Esophagus squamous epithelium (tissue), 5 donors: ENCODE data around the gene TUBGCP3. TPM values are rescaled to one million over a fixed set of nuclear protein-coding genes. Genes with fewer than 3 reads are reported as not detected.

Source experiments
- DNase-seq: peaks from one replicate; lab custom pipeline; 2025; lab: John Stamatoyannopoulos, UW
- H3K27ac ChIP-seq, 4 donors: fragments of 200-600 bp; sonication (generic); one replicate each; pipeline ENCODE4 v1.5.1; 2016 to 2019; ENCODE audit warnings: mild to moderate bottlenecking in 1 of 4
- H3K27me3 ChIP-seq, 4 donors: fragments of 200-600 bp; sonication (generic); 1 replicate in 3 of 4; 2 replicates in 1 of 4; pipeline versions ENCODE4 v1.5.1 to v1.6.0; 2017 to 2021; ENCODE audit warnings: antibody characterized with exemption in 1 of 4
- H3K36me3 ChIP-seq, 3 donors: fragments of 200-600 bp; sonication (generic); one replicate each; pipeline ENCODE4 v1.5.1; 2016 to 2019
- H3K4me1 ChIP-seq, 3 donors: fragments of 200-600 bp; sonication (generic); one replicate each; pipeline ENCODE4 v1.5.1; 2017 to 2019
- H3K4me3 ChIP-seq, 4 donors: fragments of 200-600 bp; sonication (generic); 1 replicate in 3 of 4; 2 replicates in 1 of 4; pipeline ENCODE4 v1.5.1; 2016 to 2019; ENCODE audit warnings: mild to moderate bottlenecking in 2 of 4, moderate library complexity in 1 of 4
- H3K9me3 ChIP-seq, 3 donors: fragments of 200-600 bp; sonication (generic); one replicate each; pipeline ENCODE4 v1.5.1; 2016 to 2019
- CTCF ChIP-seq, 6 experiments: fragments of 450-650 bp in 4 of 6; fragments of 200-600 bp in 2 of 6; sonication (generic) in 2 of 6; IDR thresholded peaks; one replicate each; pipeline ENCODE4 v1.5.1; 2016 to 2019; ENCODE audit warnings: antibody characterized with exemption in 6 of 6, mild to moderate bottlenecking in 4 of 6, moderate library complexity in 4 of 6
- POLR2A ChIP-seq, 4 donors: fragments of 450-650 bp; IDR thresholded peaks; one replicate each; pipeline ENCODE4 v1.6.1; 2017; ENCODE audit warnings: antibody characterized with exemption in 4 of 4, mild to moderate bottlenecking in 4 of 4, moderate library complexity in 3 of 4
- WGBS, 2 donors: methylation state at CpG; one replicate each; pipeline ENCODE4 v1.1.5; 2018; 5-methylcytosine and 5-hydroxymethylcytosine counted together
- intact Hi-C: fragments of 100-400 bp; cut with DNase I; formaldehyde crosslinking; loops from one replicate; pipeline ENCODE4 v1.15.0; 2022
- total RNA-seq, 4 donors: library from RNA; depleted of rRNA; stranded (reverse); fragments of >200 nt; gene quantifications; one replicate each; pipeline ENCODE4 v1.1.0, GENCODE V29; 2016
- donor health status: DM: yes; HTN: yes; CAD: no.

The TUBGCP3 gene
- total RNA-seq, 4 donors from 2014 or later, result 12.9 to 29.4 (median 18.9) TPM

GRCh38 chr13:112441779-112442310, 146.1 kb downstream of the TUBGCP3 start:
- intact Hi-C loops, result no loop called here
- peaks cover 0 to 75% (median 0%) of the 10 kb centered on the region in 4 donors for H3K27me3 ChIP-seq
- TF ChIP-seq CTCF (IDR thresholded peaks at IDR 0.05), result no peak
- no peak for TF ChIP-seq POLR2A (IDR thresholded peaks at IDR 0.05)
- peaks cover 0 to 14% (median 4%) of the 10 kb centered on the region in 3 donors for H3K9me3 ChIP-seq
- no peaks in the 10 kb centered on the region for H3K36me3 ChIP-seq
- no peak overlapping the region for H3K4me3 ChIP-seq
- H3K27ac ChIP-seq, result no peak overlapping the region
- H3K4me1 ChIP-seq, result peaks cover 0 to 12% (median 0%) of the 10 kb centered on the region in 3 donors
- WGBS, 2 donors, result 80 to 90% methylated on average over 4 to 6 of the region's 19 CpGs
- no peak for DNase-seq

- no peak for TF ChIP-seq POLR2A (IDR thresholded peaks at IDR 0.05)
- no peak for TF ChIP-seq CTCF (IDR thresholded peaks at IDR 0.05)
- intact Hi-C loops, result no loop called here
- no peaks in the 10 kb centered on the region for H3K36me3 ChIP-seq
- peaks cover 0 to 14% (median 4%) of the 10 kb centered on the region in 3 donors for H3K9me3 ChIP-seq
- no peak overlapping the region for H3K4me3 ChIP-seq
- no peak overlapping the region for H3K27ac ChIP-seq
- peaks cover 0 to 69% (median 0%) of the 10 kb centered on the region in 4 donors for H3K27me3 ChIP-seq
- DNase-seq, result no peak
- WGBS, 2 donors, result 86 to 89% methylated on average over 9 to 11 of the region's 17 CpGs
- H3K4me1 ChIP-seq, result peaks cover 0 to 12% (median 0%) of the 10 kb centered on the region in 3 donors
Measured at GRCh38 chr13:112441226-112441625, 146.7 kb downstream of the TUBGCP3 start.

GRCh38 chr13:112438515-112438914, 149.4 kb downstream of the TUBGCP3 start:
- Histone ChIP-seq H3K36me3 (no peaks in the 10 kb centered on the region), H3K27me3 (peaks cover 0 to 42% (median 0%) of the 10 kb centered on the region in 4 donors), H3K27ac (no peak overlapping the region), H3K9me3 (peaks cover 0 to 14% (median 4%) of the 10 kb centered on the region in 3 donors), H3K4me3 (no peak overlapping the region), H3K4me1 (peaks cover 0 to 5% (median 0%) of the 10 kb centered on the region in 3 donors)
- no peak for DNase-seq
- intact Hi-C loops, result no loop called here
- 75 to 80% methylated on average over 2 of the region's 2 CpGs for WGBS, 2 donors
- TF ChIP-seq POLR2A (IDR thresholded peaks at IDR 0.05) (no peak), CTCF (IDR thresholded peaks at IDR 0.05) (no peak)

GRCh38 chr13:112438094-112438493, 149.9 kb downstream of the TUBGCP3 start:
- Histone ChIP-seq H3K27ac (no peak overlapping the region), H3K36me3 (no peaks in the 10 kb centered on the region), H3K9me3 (peaks cover 0 to 14% (median 4%) of the 10 kb centered on the region in 3 donors), H3K4me1 (peaks cover 0 to 1% (median 0%) of the 10 kb centered on the region in 3 donors), H3K27me3 (peaks cover 0 to 38% (median 0%) of the 10 kb centered on the region in 4 donors), H3K4me3 (no peak overlapping the region)
- TF ChIP-seq CTCF (IDR thresholded peaks at IDR 0.05) (no peak), POLR2A (IDR thresholded peaks at IDR 0.05) (no peak)
- DNase-seq, result no peak
- WGBS, 2 donors, result 75 to 93% methylated on average over 1 of the region's 1 CpG
- intact Hi-C loops, result no loop called here

GRCh38 chr13:112435973-112436372, 152.0 kb downstream of the TUBGCP3 start:
- DNase-seq, result no peak
- 81% methylated on average over 6 to 9 of the region's 9 CpGs for WGBS, 2 donors

More at GRCh38 chr13:112435973-112436372, 152.0 kb downstream of the TUBGCP3 start:
- no peaks in the 10 kb centered on the region for H3K4me1 ChIP-seq
- intact Hi-C loops, result no loop called here
- H3K4me3 ChIP-seq, result no peak overlapping the region
- no peaks in the 10 kb centered on the region for H3K36me3 ChIP-seq
- H3K9me3 ChIP-seq, result peaks cover 0 to 14% (median 4%) of the 10 kb centered on the region in 3 donors
- peaks cover 0 to 29% (median 0%) of the 10 kb centered on the region in 4 donors for H3K27me3 ChIP-seq
- TF ChIP-seq POLR2A (IDR thresholded peaks at IDR 0.05) (no peak), CTCF (IDR thresholded peaks at IDR 0.05) (no peak)
- no peak overlapping the region for H3K27ac ChIP-seq
